HFFc6 (cell line): Measurements from ENCODE around the gene HIPK2. TPM values are rescaled to one million over a fixed set of nuclear protein-coding genes. Genes with fewer than 3 reads are reported as not detected.

Source experiments
- DNase-seq: peaks from one replicate; pipeline ENCODE4 v3.0.0-alpha.2; 2018
- H3K27ac Mint-ChIP-seq: 2 replicates; pipeline ENCODE4 v1.8.0; 2020; ENCODE audit warnings: mild to moderate bottlenecking, mixed read lengths
- H3K27me3 Mint-ChIP-seq: 2 replicates; pipeline ENCODE4 v1.8.0; 2021; ENCODE audit warnings: mild to moderate bottlenecking, moderate library complexity, mixed read lengths; ENCODE audit not compliant: insufficient read depth
- H3K36me3 Mint-ChIP-seq: 2 replicates; pipeline ENCODE4 v1.8.0; 2021; ENCODE audit warnings: low read depth, mixed read lengths
- H3K4me1 Mint-ChIP-seq: 2 replicates; pipeline ENCODE4 v1.8.0; 2020; ENCODE audit warnings: low read depth, mixed read lengths
- H3K4me3 Mint-ChIP-seq: 2 replicates; pipeline ENCODE4 v1.8.0; 2020; ENCODE audit warnings: mild to moderate bottlenecking, moderate library complexity, mixed read lengths
- H3K9me3 Mint-ChIP-seq: 2 replicates; pipeline ENCODE4 v1.8.0; 2020; ENCODE audit warnings: mild to moderate bottlenecking, mixed read lengths
- total RNA-seq, 6 experiments: library from RNA; stranded (reverse); fragmentation: NEBNext Ultra II Directional; extraction: Animal tissue kit (Norgen Biotek cat#: 25700); gene quantifications; 2 replicates in 1 of 6; 3 replicates in 5 of 6; pipeline ENCODE4 v1.2.3, GENCODE V29; 2021
- TF ChIP-seq, protein P1 (sequence below): fragments of 200-600 bp; sonication (generic); IDR thresholded peaks from 2 replicates; pipeline ENCODE4 v1.5.0; 2021; ENCODE audit warnings: antibody characterized with exemption, mild to moderate bottlenecking

The HIPK2 gene
- total RNA-seq, 6 experiments from 2014 or later, result 14.6 to 33.4 (median 31.4) TPM

GRCh38 chr7:139698844-139699243 is 79.0 kb downstream of the HIPK2 start:
- Mint-ChIP-seq H3K36me3 (peaks cover 17% of the 10 kb centered on the region), H3K27me3 (peaks cover 6% of the 10 kb centered on the region), H3K4me3 (no peak overlapping the region), H3K4me1 (peaks cover 14% of the 10 kb centered on the region; the same call in 1 of the 2 replicates), H3K27ac (no peak overlapping the region), H3K9me3 (no peaks in the 10 kb centered on the region)
- no peak for DNase-seq
- TF ChIP-seq, protein P1, sequence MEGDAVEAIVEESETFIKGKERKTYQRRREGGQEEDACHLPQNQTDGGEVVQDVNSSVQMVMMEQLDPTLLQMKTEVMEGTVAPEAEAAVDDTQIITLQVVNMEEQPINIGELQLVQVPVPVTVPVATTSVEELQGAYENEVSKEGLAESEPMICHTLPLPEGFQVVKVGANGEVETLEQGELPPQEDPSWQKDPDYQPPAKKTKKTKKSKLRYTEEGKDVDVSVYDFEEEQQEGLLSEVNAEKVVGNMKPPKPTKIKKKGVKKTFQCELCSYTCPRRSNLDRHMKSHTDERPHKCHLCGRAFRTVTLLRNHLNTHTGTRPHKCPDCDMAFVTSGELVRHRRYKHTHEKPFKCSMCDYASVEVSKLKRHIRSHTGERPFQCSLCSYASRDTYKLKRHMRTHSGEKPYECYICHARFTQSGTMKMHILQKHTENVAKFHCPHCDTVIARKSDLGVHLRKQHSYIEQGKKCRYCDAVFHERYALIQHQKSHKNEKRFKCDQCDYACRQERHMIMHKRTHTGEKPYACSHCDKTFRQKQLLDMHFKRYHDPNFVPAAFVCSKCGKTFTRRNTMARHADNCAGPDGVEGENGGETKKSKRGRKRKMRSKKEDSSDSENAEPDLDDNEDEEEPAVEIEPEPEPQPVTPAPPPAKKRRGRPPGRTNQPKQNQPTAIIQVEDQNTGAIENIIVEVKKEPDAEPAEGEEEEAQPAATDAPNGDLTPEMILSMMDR, result no peak

GRCh38 chr7:139698278-139698677 is 79.5 kb downstream of the HIPK2 start:
- Mint-ChIP-seq H3K27me3 (peaks cover 6% of the 10 kb centered on the region), H3K36me3 (peaks cover 17% of the 10 kb centered on the region), H3K4me1 (peaks cover 15% of the 10 kb centered on the region; the same call in 1 of the 2 replicates), H3K4me3 (no peak overlapping the region), H3K27ac (no peak overlapping the region), H3K9me3 (no peaks in the 10 kb centered on the region)
- DNase-seq, result no peak
- TF ChIP-seq, protein P1, result no peak

DNA sequence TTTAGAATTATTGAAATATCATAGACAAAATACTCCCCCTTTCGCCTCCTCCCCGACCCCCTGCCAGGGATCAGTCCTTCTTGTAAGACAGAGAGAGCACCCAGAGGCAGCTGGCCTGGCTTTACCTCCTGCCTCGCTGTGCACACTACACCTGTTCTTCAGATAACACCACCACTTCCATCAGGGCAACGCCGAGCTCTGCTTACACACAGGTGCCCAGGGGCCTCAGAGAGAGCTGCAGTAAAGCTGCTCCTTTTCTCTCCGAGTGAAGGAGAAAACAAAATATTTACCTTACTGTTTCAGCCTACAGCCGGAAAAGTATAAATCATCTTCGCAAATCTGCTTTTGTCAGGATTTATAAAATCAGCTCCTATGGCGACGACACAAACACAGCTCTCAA is 80.7 kb downstream of the HIPK2 start:
- peaks cover 17% of the 10 kb centered on the region for H3K36me3 Mint-ChIP-seq
- peaks cover 15% of the 10 kb centered on the region; the same call in 1 of the 2 replicates for H3K4me1 Mint-ChIP-seq
- TF ChIP-seq, protein P1, result no peak
- H3K4me3 Mint-ChIP-seq, result no peak overlapping the region
- no peaks in the 10 kb centered on the region for H3K9me3 Mint-ChIP-seq
- no peak overlapping the region for H3K27ac Mint-ChIP-seq
- DNase-seq, result no peak
- peaks cover 6% of the 10 kb centered on the region for H3K27me3 Mint-ChIP-seq

DNA sequence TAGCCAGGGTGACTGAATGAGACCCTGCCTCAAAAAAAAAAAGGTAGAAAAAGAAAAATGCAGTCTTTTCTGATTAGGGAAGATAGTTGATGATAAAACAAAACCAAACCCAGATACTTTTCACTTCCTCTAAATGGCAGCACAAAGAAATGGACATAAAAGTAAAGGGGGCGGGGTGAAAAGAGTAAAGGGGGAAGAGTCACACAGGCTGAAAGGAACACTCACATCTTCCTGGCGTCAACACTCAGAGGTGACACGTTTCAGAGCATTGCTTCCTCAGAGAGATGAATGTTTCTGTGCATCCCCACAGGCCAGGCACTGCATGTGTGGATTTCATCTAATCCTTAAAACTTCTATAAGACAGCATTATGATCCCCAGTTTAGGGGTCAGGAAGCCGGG is 81.2 kb downstream of the HIPK2 start:
- Mint-ChIP-seq H3K4me1 (peaks cover 15% of the 10 kb centered on the region; the same call in 1 of the 2 replicates), H3K27me3 (peaks cover 4% of the 10 kb centered on the region), H3K4me3 (no peak overlapping the region), H3K36me3 (peaks cover 17% of the 10 kb centered on the region), H3K9me3 (no peaks in the 10 kb centered on the region), H3K27ac (no peak overlapping the region)
- no peak for DNase-seq
- TF ChIP-seq, protein P1, result no peak

- DNase-seq, result no peak
- H3K4me1 Mint-ChIP-seq, result peaks cover 15% of the 10 kb centered on the region; the same call in 1 of the 2 replicates
- H3K9me3 Mint-ChIP-seq, result no peaks in the 10 kb centered on the region
- peaks cover 17% of the 10 kb centered on the region for H3K36me3 Mint-ChIP-seq
- H3K27ac Mint-ChIP-seq, result no peak overlapping the region; the same call in 1 of the 2 replicates
- H3K4me3 Mint-ChIP-seq, result no peak overlapping the region
- H3K27me3 Mint-ChIP-seq, result peaks cover 1% of the 10 kb centered on the region; the same call in 1 of the 2 replicates
- TF ChIP-seq, protein P1, result no peak
Measured at GRCh38 chr7:139695588-139695987, 82.2 kb downstream of the HIPK2 start.
